MM.1S (cell line): ENCODE results near the gene FMO5.

Source experiments
- DNase-seq: peaks from one replicate; pipeline ENCODE4 v3.0.0-alpha.2; 2015
- H2AFZ ChIP-seq: fragments of 300-600 bp; sonication (generic); 2 replicates; pipeline ENCODE4 v1.6.0; 2016; ENCODE audit warnings: antibody characterized with exemption, low read length
- H3F3A ChIP-seq: fragments of 300-600 bp; sonication (generic); 2 replicates; pipeline ENCODE4 v1.6.1; 2016; ENCODE audit warnings: mild to moderate bottlenecking, antibody characterized with exemption, low read length, moderate library complexity, mixed read lengths; ENCODE audit not compliant: insufficient read depth
- H3K27ac ChIP-seq: fragments of 300-600 bp; sonication (generic); 2 replicates; pipeline ENCODE4 v1.5.1; 2016; ENCODE audit warnings: mild to moderate bottlenecking, low read length
- H3K27me3 ChIP-seq: fragments of 300-600 bp; sonication (generic); replicated peaks from 2 replicates; pipeline ENCODE4 v1.6.0; 2016; ENCODE audit warnings: low read length; ENCODE audit not compliant: insufficient read depth
- H3K36me3 ChIP-seq: fragments of 300-600 bp; sonication (generic); replicated peaks from 2 replicates; pipeline ENCODE4 v1.6.1; 2016; ENCODE audit warnings: mild to moderate bottlenecking, low read length, mixed read lengths; ENCODE audit not compliant: insufficient read depth
- H3K4me1 ChIP-seq: fragments of 300-600 bp; sonication (generic); 2 replicates; pipeline ENCODE4 v1.6.1; 2016; ENCODE audit warnings: low read length, mixed read lengths
- H3K4me2 ChIP-seq: fragments of 300-600 bp; sonication (generic); 2 replicates; pipeline ENCODE4 v1.6.0; 2016; ENCODE audit warnings: low read depth, low read length
- H3K4me3 ChIP-seq: fragments of 300-600 bp; sonication (generic); 2 replicates; pipeline ENCODE4 v1.5.1; 2016; ENCODE audit warnings: low read length, mixed read lengths
- H3K79me2 ChIP-seq: fragments of 300-600 bp; sonication (generic); 2 replicates; pipeline ENCODE4 v1.6.1; 2016; ENCODE audit warnings: mixed run types, low read length, mixed read lengths
- H3K9ac ChIP-seq: fragments of 300-600 bp; sonication (generic); 2 replicates; pipeline ENCODE4 v1.6.1; 2016; ENCODE audit warnings: low read length, mixed read lengths
- H3K9me2 ChIP-seq: fragments of 300-600 bp; sonication (generic); replicated peaks from 2 replicates; pipeline ENCODE4 v1.6.1; 2016; ENCODE audit warnings: mild to moderate bottlenecking, low read length, mixed read lengths; ENCODE audit not compliant: insufficient read depth
- H3K9me3 ChIP-seq: fragments of 300-600 bp; sonication (generic); replicated peaks from 2 replicates; pipeline ENCODE4 v1.6.1; 2016; ENCODE audit warnings: mild to moderate bottlenecking, low read length, mixed read lengths; ENCODE audit not compliant: insufficient read depth
- H4K20me1 ChIP-seq: fragments of 300-600 bp; sonication (generic); 2 replicates; pipeline ENCODE4 v1.6.1; 2016; ENCODE audit warnings: mild to moderate bottlenecking, low read length, moderate library complexity, mixed read lengths; ENCODE audit not compliant: insufficient read depth
- CTCF ChIP-seq: fragments of 300-600 bp; sonication (generic); IDR thresholded peaks from 2 replicates; pipeline ENCODE4 v1.5.1; 2016; ENCODE audit warnings: antibody characterized with exemption, low read length, mixed read lengths
- EZH2 ChIP-seq: fragments of 300-600 bp; sonication (generic); optimal IDR thresholded peaks from 2 replicates; pipeline ENCODE3; 2017; ENCODE audit warnings: low read depth, mild to moderate bottlenecking, antibody characterized with exemption, low read length, mixed read lengths
- EZH2phosphoT487 ChIP-seq: fragments of 300-600 bp; sonication (generic); IDR thresholded peaks from 2 replicates; pipeline ENCODE4 v1.6.1; 2018; ENCODE audit warnings: antibody characterized with exemption, low read length

Gene FMO5

DNA sequence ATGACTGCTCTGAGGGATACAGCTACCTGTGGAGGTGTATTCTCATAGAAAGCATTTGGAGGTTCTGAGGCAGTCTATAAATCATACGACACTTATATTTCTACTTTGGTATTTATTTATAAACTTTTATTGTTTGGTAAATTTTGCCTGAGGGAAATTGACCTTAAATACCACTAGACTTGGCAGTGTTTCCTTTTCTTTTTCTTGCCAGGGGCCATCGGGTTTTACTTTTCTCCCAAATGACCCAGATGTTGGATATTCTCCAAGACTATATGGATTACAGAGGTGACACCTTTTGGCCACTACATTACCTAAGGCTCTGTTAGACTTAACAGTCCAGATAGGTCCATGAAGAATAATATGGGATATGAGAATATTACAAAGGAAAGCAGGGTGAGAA is 45.6 kb upstream of the FMO5 start:
- Histone ChIP-seq H4K20me1 (no peaks in the 10 kb centered on the region), H3K27me3 (no peaks in the 10 kb centered on the region), H3K9me2 (no peaks in the 10 kb centered on the region), H3K4me3 (no peak overlapping the region), H2AFZ (no peak overlapping the region), H3K79me2 (no peaks in the 10 kb centered on the region), H3K36me3 (peaks cover 6% of the 10 kb centered on the region; the same call in 1 of the 2 replicates), H3F3A (no peaks in the 10 kb centered on the region; the same call in 1 of the 2 replicates), H3K9me3 (no peaks in the 10 kb centered on the region), H3K27ac (no peak overlapping the region), H3K4me2 (no peak overlapping the region), H3K9ac (no peak overlapping the region), H3K4me1 (peaks cover 11% of the 10 kb centered on the region; the same call in 1 of the 2 replicates)
- DNase-seq, result no peak
- TF ChIP-seq CTCF, result no peak
- no peak for TF ChIP-seq EZH2
- no peak for TF ChIP-seq EZH2phosphoT487

DNA sequence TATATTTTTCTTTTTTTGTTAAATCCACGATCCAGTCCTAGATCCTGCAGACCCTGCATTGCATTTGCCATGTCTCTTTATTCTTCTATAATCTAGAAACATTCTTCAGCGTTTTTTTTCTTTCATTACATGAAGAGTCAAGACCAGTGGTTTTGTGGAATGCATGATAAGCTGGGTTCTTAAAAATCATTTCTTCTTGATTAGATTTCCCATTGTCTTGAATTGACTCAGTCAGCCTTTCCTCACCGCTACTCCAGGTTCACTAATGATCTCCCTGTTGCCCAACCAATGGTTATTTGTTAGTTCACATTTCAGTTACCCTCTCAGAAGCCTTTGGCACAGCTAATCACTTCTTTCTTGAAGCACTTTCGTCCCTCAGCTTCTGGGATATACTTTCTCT is 42.6 kb upstream of the FMO5 start:
- Histone ChIP-seq H2AFZ (no peak overlapping the region), H3K27ac (no peak overlapping the region), H3K4me3 (no peak overlapping the region), H3K9me2 (no peaks in the 10 kb centered on the region), H3K4me2 (no peak overlapping the region), H3F3A (no peaks in the 10 kb centered on the region; the same call in 1 of the 2 replicates), H3K79me2 (no peaks in the 10 kb centered on the region), H3K27me3 (no peaks in the 10 kb centered on the region), H4K20me1 (no peaks in the 10 kb centered on the region), H3K9me3 (no peaks in the 10 kb centered on the region), H3K4me1 (peaks cover 11% of the 10 kb centered on the region; the same call in 1 of the 2 replicates), H3K36me3 (no peaks in the 10 kb centered on the region; the same call in 1 of the 2 replicates), H3K9ac (no peak overlapping the region)
- no peak for TF ChIP-seq EZH2
- TF ChIP-seq CTCF, result no peak
- no peak for TF ChIP-seq EZH2phosphoT487
- no peak for DNase-seq

- Histone ChIP-seq H3K4me2 (no peak overlapping the region), H3K4me3 (no peak overlapping the region), H3K9me2 (no peaks in the 10 kb centered on the region), H3K9ac (no peak overlapping the region), H3K79me2 (no peaks in the 10 kb centered on the region), H3K27me3 (no peaks in the 10 kb centered on the region), H3K4me1 (peaks cover 11% of the 10 kb centered on the region; the same call in 1 of the 2 replicates), H2AFZ (no peak overlapping the region), H3K36me3 (no peaks in the 10 kb centered on the region; the same call in 1 of the 2 replicates), H3K9me3 (no peaks in the 10 kb centered on the region), H4K20me1 (no peaks in the 10 kb centered on the region), H3F3A (no peaks in the 10 kb centered on the region), H3K27ac (no peak overlapping the region)
- DNase-seq, result no peak
- TF ChIP-seq EZH2phosphoT487, result no peak
- TF ChIP-seq CTCF, result no peak
- TF ChIP-seq EZH2, result no peak
These were observed 41.2 kb upstream of the FMO5 start for GRCh38 chr1:147266381-147266780.
